ENCODE data around the gene DSC1.

DNA sequence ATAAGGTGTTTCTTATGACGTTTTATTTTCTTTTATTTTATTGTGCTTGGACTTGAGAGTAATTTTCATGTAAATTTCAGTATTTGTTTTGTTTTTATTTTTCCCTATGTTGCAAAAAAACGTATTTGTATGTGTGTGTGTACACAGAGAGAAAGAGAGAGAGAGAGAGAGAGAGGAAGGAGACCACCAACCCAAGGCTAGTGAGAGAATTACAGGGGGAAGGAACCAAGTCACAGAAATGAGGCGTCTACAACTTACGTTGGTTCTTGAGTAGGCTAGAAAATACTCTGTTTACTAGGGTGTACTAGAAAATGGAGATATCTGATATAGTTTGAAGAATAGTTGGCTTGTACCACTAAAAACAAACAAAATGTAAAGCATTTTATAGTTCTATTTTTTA is 7.7 kb upstream of the DSC1 start:
- no peak for TF ChIP-seq CTCF (IDR thresholded peaks at IDR 0.05; ENCODE audit: low read depth, low read length)
- no peak for TF ChIP-seq EZH2phosphoT487 (IDR thresholded peaks at IDR 0.05; ENCODE audit: low read depth)

All from OCI-LY3 (cell line).